ENCODE data around the gene VWF. TPM values are rescaled to one million over a fixed set of nuclear protein-coding genes. Genes with fewer than 3 reads are reported as not detected.

The VWF gene
- total RNA-seq, 1 experiment from 2014 or later, result 0.41 TPM

DNA sequence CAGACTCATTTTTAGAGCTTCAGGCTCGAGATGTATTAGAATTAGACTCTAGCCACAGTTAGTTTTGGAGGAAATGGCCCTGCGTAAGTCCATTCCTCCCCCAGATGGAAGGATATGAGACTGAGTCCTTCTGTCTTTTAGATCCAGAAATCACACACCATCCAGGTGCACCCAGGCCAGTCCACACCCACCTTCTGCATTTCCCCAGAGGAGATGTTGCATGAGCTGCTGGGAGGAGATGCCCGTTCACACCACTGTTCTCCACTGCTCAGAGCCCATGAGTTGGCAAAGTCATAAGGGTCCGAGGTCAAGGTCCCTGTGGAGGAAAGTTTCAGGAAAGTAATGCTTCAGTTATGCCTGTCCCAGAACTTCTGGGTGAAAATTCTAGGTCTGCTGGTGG, 29.2 kb downstream of the VWF start:
- TF ChIP-seq, protein P1, sequence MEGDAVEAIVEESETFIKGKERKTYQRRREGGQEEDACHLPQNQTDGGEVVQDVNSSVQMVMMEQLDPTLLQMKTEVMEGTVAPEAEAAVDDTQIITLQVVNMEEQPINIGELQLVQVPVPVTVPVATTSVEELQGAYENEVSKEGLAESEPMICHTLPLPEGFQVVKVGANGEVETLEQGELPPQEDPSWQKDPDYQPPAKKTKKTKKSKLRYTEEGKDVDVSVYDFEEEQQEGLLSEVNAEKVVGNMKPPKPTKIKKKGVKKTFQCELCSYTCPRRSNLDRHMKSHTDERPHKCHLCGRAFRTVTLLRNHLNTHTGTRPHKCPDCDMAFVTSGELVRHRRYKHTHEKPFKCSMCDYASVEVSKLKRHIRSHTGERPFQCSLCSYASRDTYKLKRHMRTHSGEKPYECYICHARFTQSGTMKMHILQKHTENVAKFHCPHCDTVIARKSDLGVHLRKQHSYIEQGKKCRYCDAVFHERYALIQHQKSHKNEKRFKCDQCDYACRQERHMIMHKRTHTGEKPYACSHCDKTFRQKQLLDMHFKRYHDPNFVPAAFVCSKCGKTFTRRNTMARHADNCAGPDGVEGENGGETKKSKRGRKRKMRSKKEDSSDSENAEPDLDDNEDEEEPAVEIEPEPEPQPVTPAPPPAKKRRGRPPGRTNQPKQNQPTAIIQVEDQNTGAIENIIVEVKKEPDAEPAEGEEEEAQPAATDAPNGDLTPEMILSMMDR (IDR thresholded peaks at IDR 0.05; ENCODE audit: insufficient read depth in 1 of 2, low read depth in 1 of 2, low read length in 1 of 2, severe bottlenecking in 1 of 2, unreplicated experiment in 1 of 2), result no peak
- intact Hi-C loops (cut with micrococcal nuclease; ENCODE audit: unreplicated experiment), result no loop called here
- POLR2A ChIA-PET, result no interaction called here
- no peaks in the 10 kb centered on the region for H3K27me3 Mint-ChIP-seq (ENCODE audit: insufficient read depth, unreplicated experiment)
- H3K4me3 Mint-ChIP-seq (ENCODE audit: unreplicated experiment), result no peak overlapping the region
- H3K4me1 Mint-ChIP-seq (ENCODE audit: low read depth, unreplicated experiment), result peaks cover 23% of the 10 kb centered on the region
- no peak overlapping the region for H3K4me3 ChIP-seq (ENCODE audit: low read depth, low read length)
- H3K9me3 Mint-ChIP-seq (ENCODE audit: unreplicated experiment), result no peaks in the 10 kb centered on the region
- no peaks in the 10 kb centered on the region for H3K27me3 ChIP-seq (replicated peaks; ENCODE audit: control insufficient read depth, insufficient read depth, low read length)
- no peaks in the 10 kb centered on the region for H3K36me3 Mint-ChIP-seq (ENCODE audit: insufficient read depth, unreplicated experiment)
- H3K36me3 ChIP-seq (ENCODE audit: control insufficient read depth, insufficient read depth, low read length), result no peaks in the 10 kb centered on the region
- CTCF ChIA-PET, result interaction anchor here (0.9 kb wide), 1 partner anchor 177 kb away, joined by 3 read pairs; no protein-coding TSS in a partner anchor
- no peak for DNase-seq
- no peak overlapping the region for H3K27ac Mint-ChIP-seq (ENCODE audit: unreplicated experiment)
- peaks cover 4% of the 10 kb centered on the region; the same call in 1 of the 2 replicates for H3K9me3 ChIP-seq
- no TSS peak for BruUV-seq (replicated peaks)
- peaks cover 18% of the 10 kb centered on the region for H3K4me1 ChIP-seq

DNA sequence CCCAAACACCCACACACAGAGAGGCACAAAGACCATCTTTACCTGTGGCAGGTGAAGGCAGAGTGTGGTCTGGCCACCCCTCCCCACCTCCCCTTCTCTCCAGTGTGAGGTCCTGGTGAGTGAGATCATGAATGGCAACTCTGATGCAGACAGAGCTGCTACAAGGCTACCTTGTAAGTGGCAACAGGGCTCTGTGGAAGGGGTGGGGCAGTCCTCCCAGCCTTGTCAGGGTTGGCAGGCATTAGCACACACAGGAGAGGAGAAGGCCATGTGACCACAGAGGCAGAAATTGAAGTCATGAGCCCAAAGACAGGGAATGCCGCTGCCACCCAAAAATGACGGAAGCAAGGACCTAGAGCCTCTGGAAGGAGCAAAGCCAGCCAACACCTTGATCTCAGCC, 30.7 kb downstream of the VWF start:
- H3K27ac Mint-ChIP-seq (ENCODE audit: unreplicated experiment), result peak overlapping the region; percentile 87
- no peaks in the 10 kb centered on the region for H3K36me3 Mint-ChIP-seq (ENCODE audit: insufficient read depth, unreplicated experiment)
- Histone ChIP-seq H3K4me1 (peaks cover 31% of the 10 kb centered on the region), H3K36me3 (ENCODE audit: control insufficient read depth, insufficient read depth, low read length) (no peaks in the 10 kb centered on the region), H3K27me3 (replicated peaks; ENCODE audit: control insufficient read depth, insufficient read depth, low read length) (no peaks in the 10 kb centered on the region), H3K4me3 (ENCODE audit: low read depth, low read length) (no peak overlapping the region), H3K9me3 (no peaks in the 10 kb centered on the region)
- H3K9me3 Mint-ChIP-seq (ENCODE audit: unreplicated experiment), result no peaks in the 10 kb centered on the region
- ChIA-PET POLR2A (interaction anchor here (1.2 kb wide), 1 partner anchor 9 kb away, joined by 6 read pairs; no protein-coding TSS in a partner anchor), CTCF (interaction anchor here (1.0 to 1.4 kb wide), 6 partner anchors 10 to 135 kb away, joined by 3 to 7 read pairs (median 4); no protein-coding TSS in a partner anchor)
- TF ChIP-seq, protein P1 (IDR thresholded peaks at IDR 0.05; ENCODE audit: insufficient read depth in 1 of 2, low read depth in 1 of 2, low read length in 1 of 2, severe bottlenecking in 1 of 2, unreplicated experiment in 1 of 2), result no peak
- H3K27me3 Mint-ChIP-seq (ENCODE audit: insufficient read depth, unreplicated experiment), result no peaks in the 10 kb centered on the region
- intact Hi-C loops (cut with micrococcal nuclease; ENCODE audit: unreplicated experiment), result no loop called here
- DNase-seq, result no peak
- H3K4me1 Mint-ChIP-seq (ENCODE audit: low read depth, unreplicated experiment), result peaks cover 26% of the 10 kb centered on the region
- BruUV-seq (replicated peaks), result no TSS peak
- no peak overlapping the region for H3K4me3 Mint-ChIP-seq (ENCODE audit: unreplicated experiment)

DNA sequence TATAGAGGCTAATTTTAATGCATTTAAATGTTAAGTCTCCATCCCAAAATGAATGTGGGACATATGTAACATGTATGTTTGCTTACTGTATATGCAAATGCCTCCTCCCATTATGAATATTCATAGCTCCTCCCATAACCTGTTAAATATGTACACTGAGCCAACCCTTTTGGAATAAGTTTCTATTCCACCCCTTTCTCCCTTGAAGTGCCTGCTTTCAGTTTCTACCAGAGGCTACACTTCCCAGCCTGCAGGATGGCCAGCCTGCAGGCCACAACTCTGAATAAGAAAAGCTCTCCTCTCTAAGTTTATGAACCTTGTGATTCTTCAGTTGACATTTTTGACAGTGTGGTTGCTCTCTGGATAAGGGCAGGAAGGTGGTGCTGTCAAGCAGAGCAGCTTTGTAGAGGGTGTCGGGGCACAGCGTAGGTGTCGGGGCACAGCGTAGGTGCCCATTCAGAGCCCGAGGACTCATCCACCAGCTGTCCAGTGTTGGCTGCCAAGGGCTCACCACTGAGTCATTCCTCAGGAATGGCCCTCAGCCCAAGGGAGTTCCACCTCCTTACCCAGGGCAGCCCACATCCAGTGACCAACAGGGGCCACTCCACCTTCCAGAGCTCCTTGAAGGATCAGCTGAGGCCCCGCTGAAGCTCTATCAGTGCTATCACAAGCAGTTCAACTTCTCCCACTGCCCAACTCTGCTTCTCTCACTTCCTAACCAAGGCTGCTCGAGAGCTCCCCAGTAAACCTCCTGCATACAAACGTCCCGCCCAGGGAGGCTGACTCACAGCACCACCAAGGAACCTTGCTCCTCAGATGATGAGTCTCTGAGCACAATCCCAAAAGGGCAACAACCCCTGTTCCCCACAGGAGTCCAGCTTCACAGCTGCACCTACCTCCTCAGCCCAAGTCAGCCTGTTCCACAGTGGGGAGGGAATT, 31.4 kb downstream of the VWF start:
- peak; percentile 58 to 78 for DNase-seq
- Histone ChIP-seq H3K9me3 (no peaks in the 10 kb centered on the region), H3K4me3 (ENCODE audit: low read depth, low read length) (no peak overlapping the region), H3K27me3 (replicated peaks; ENCODE audit: control insufficient read depth, insufficient read depth, low read length) (no peaks in the 10 kb centered on the region), H3K4me1 (peaks cover 38% of the 10 kb centered on the region), H3K36me3 (ENCODE audit: control insufficient read depth, insufficient read depth, low read length) (no peaks in the 10 kb centered on the region)
- TF ChIP-seq, protein P1 (IDR thresholded peaks at IDR 0.05; ENCODE audit: insufficient read depth in 1 of 2, low read depth in 1 of 2, low read length in 1 of 2, severe bottlenecking in 1 of 2, unreplicated experiment in 1 of 2), result no peak
- intact Hi-C loops (cut with micrococcal nuclease; ENCODE audit: unreplicated experiment), result no loop called here
- no TSS peak for BruUV-seq (replicated peaks)
- ChIA-PET POLR2A (interaction anchor here (1.2 kb wide), 1 partner anchor 8 kb away, joined by 6 read pairs; no protein-coding TSS in a partner anchor), CTCF (interaction anchor here (1.0 to 1.4 kb wide), 7 partner anchors 9 to 136 kb away, joined by 3 to 7 read pairs (median 4); no protein-coding TSS in a partner anchor)
- Mint-ChIP-seq H3K4me1 (ENCODE audit: low read depth, unreplicated experiment) (peaks cover 26% of the 10 kb centered on the region), H3K27me3 (ENCODE audit: insufficient read depth, unreplicated experiment) (no peaks in the 10 kb centered on the region), H3K36me3 (ENCODE audit: insufficient read depth, unreplicated experiment) (no peaks in the 10 kb centered on the region), H3K27ac (ENCODE audit: unreplicated experiment) (peak overlapping the region; percentile 87), H3K4me3 (ENCODE audit: unreplicated experiment) (no peak overlapping the region), H3K9me3 (ENCODE audit: unreplicated experiment) (no peaks in the 10 kb centered on the region)

Measured in Caco-2 (cell line).